ENCODE measurements around the gene CRB1. TPM values are rescaled to one million over a fixed set of nuclear protein-coding genes. Genes with fewer than 3 reads are reported as not detected.

Gene CRB1
- polyA plus RNA-seq, 3 donors: not detected

DNA sequence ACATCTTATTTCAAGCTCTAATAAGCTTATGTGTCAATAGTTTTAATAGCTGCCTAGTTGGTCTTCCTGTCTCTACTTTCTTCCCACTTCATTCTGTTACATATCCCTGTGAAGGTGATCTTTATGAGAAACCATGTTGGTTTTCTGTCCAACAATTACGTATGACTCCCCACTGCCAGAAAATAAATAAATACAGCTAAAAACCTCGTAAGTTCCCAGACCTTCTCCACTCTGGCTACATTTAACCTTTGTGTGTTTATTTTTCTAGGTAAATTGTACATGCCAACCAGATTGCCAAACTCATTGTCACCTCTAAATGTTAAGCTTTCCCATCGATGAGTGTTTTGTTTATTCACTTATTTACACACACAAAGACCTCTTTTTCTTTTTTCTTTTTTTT lies 147.2 kb downstream of the CRB1 start:
- Histone ChIP-seq H3K4me1 (ENCODE audit: control insufficient read depth in 1 of 2, insufficient read depth in 2 of 2, low read length in 2 of 2) (no peaks in the 10 kb centered on the region), H3K36me3 (replicated peaks in 1 of 2; ENCODE audit: control insufficient read depth in 1 of 2, insufficient read depth in 2 of 2, low read length in 2 of 2) (no peaks in the 10 kb centered on the region), H4K20me1 (ENCODE audit: insufficient read depth, low read length) (no peaks in the 10 kb centered on the region), H3K27me3 (ENCODE audit: control insufficient read depth in 2 of 2, insufficient read depth in 2 of 2, low read length in 2 of 2) (no peaks in the 10 kb centered on the region), H3K79me2 (ENCODE audit: insufficient read depth, low read length) (no peaks in the 10 kb centered on the region), H3K9me3 (replicated peaks in 1 of 2; ENCODE audit: control insufficient read depth in 1 of 2, insufficient read depth in 1 of 2, low read length in 2 of 2) (no peaks in the 10 kb centered on the region), H3K27ac (ENCODE audit: low read depth in 1 of 2, low read length in 2 of 2) (no peak overlapping the region), H3K4me2 (replicated peaks; ENCODE audit: extremely low read depth, low read length, poor library complexity, severe bottlenecking) (no peak overlapping the region), H3K9ac (ENCODE audit: insufficient read depth, low read length, poor library complexity, severe bottlenecking) (no peak overlapping the region), H3K4me3 (replicated peaks in 1 of 3; ENCODE audit: low read depth in 2 of 3, low read length in 3 of 3) (no peak overlapping the region), H2AFZ (ENCODE audit: insufficient read depth, low read depth, low read length, poor library complexity, severe bottlenecking) (no peak overlapping the region)
- Mint-ChIP-seq H3K9me3 (peaks cover 0 to 13% (median 0%) of the 10 kb centered on the region in 7 donors), H3K4me1 (no peaks in the 10 kb centered on the region), H3K36me3 (no peaks in the 10 kb centered on the region), H3K27me3 (ENCODE audit: low read depth in 3 of 3) (peaks cover 0 to 1% (median 0%) of the 10 kb centered on the region in 3 donors), H3K27ac (no peak overlapping the region), H3K4me3 (no peak overlapping the region)
- DNase-seq: no peak
- TF ChIP-seq, protein P1, sequence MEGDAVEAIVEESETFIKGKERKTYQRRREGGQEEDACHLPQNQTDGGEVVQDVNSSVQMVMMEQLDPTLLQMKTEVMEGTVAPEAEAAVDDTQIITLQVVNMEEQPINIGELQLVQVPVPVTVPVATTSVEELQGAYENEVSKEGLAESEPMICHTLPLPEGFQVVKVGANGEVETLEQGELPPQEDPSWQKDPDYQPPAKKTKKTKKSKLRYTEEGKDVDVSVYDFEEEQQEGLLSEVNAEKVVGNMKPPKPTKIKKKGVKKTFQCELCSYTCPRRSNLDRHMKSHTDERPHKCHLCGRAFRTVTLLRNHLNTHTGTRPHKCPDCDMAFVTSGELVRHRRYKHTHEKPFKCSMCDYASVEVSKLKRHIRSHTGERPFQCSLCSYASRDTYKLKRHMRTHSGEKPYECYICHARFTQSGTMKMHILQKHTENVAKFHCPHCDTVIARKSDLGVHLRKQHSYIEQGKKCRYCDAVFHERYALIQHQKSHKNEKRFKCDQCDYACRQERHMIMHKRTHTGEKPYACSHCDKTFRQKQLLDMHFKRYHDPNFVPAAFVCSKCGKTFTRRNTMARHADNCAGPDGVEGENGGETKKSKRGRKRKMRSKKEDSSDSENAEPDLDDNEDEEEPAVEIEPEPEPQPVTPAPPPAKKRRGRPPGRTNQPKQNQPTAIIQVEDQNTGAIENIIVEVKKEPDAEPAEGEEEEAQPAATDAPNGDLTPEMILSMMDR (IDR thresholded peaks at IDR 0.05): no peak
- intact Hi-C loops (cut with micrococcal nuclease): no loop called here
- WGBS (ENCODE audit: insufficient coverage): no CpG with 5 or more reads among the region's 3 CpGs

DNA sequence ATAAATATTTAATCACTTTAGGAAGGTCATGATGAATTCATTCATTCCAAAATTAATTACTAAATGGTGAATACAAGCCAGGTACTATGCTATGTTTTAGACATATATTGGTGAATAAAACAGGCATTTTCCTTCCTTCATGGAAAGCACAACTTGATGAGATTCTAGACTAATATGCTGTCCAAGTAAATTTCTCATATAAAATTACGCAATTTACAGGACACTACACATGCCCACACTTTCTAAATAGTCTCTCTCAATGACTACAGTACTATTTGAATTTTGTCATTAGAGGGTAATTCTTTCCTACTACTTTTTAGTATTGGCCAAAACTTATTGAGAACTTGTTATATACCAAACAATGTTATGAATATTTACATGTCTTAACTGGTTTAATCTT lies 150.6 kb downstream of the CRB1 start:
- no peak overlapping the region for H3K27ac ChIP-seq (ENCODE audit: low read depth in 1 of 2, low read length in 2 of 2)
- no peak overlapping the region for H3K4me2 ChIP-seq (replicated peaks; ENCODE audit: extremely low read depth, low read length, poor library complexity, severe bottlenecking)
- no peak overlapping the region for H3K4me3 Mint-ChIP-seq
- no peaks in the 10 kb centered on the region for H3K36me3 Mint-ChIP-seq
- H3K4me3 ChIP-seq (replicated peaks in 1 of 3; ENCODE audit: low read depth in 2 of 3, low read length in 3 of 3): no peak overlapping the region
- H3K9me3 Mint-ChIP-seq: peaks cover 0 to 13% (median 0%) of the 10 kb centered on the region in 7 donors
- no peaks in the 10 kb centered on the region for H3K36me3 ChIP-seq (replicated peaks in 1 of 2; ENCODE audit: control insufficient read depth in 1 of 2, insufficient read depth in 2 of 2, low read length in 2 of 2)
- H3K4me1 ChIP-seq (ENCODE audit: control insufficient read depth in 1 of 2, insufficient read depth in 2 of 2, low read length in 2 of 2): no peaks in the 10 kb centered on the region
- H3K9me3 ChIP-seq (replicated peaks in 1 of 2; ENCODE audit: control insufficient read depth in 1 of 2, insufficient read depth in 1 of 2, low read length in 2 of 2): no peaks in the 10 kb centered on the region
- DNase-seq: no peak
- no peak overlapping the region for H3K9ac ChIP-seq (ENCODE audit: insufficient read depth, low read length, poor library complexity, severe bottlenecking)
- H3K4me1 Mint-ChIP-seq: no peaks in the 10 kb centered on the region
- TF ChIP-seq, protein P1 (IDR thresholded peaks at IDR 0.05): no peak
- H4K20me1 ChIP-seq (ENCODE audit: insufficient read depth, low read length): no peaks in the 10 kb centered on the region
- no peak overlapping the region for H2AFZ ChIP-seq (ENCODE audit: insufficient read depth, low read depth, low read length, poor library complexity, severe bottlenecking)
- no CpG with 5 or more reads among the region's 1 CpG for WGBS (ENCODE audit: insufficient coverage)
- H3K79me2 ChIP-seq (ENCODE audit: insufficient read depth, low read length): no peaks in the 10 kb centered on the region
- intact Hi-C loops (cut with micrococcal nuclease): no loop called here
- no peaks in the 10 kb centered on the region for H3K27me3 ChIP-seq (ENCODE audit: control insufficient read depth in 2 of 2, insufficient read depth in 2 of 2, low read length in 2 of 2)
- H3K27ac Mint-ChIP-seq: no peak overlapping the region
- H3K27me3 Mint-ChIP-seq (ENCODE audit: low read depth in 3 of 3): no peaks in the 10 kb centered on the region

Data from CD14-positive monocyte (primary cell).